ENCODE measurements around the gene CHCHD6.

DNA sequence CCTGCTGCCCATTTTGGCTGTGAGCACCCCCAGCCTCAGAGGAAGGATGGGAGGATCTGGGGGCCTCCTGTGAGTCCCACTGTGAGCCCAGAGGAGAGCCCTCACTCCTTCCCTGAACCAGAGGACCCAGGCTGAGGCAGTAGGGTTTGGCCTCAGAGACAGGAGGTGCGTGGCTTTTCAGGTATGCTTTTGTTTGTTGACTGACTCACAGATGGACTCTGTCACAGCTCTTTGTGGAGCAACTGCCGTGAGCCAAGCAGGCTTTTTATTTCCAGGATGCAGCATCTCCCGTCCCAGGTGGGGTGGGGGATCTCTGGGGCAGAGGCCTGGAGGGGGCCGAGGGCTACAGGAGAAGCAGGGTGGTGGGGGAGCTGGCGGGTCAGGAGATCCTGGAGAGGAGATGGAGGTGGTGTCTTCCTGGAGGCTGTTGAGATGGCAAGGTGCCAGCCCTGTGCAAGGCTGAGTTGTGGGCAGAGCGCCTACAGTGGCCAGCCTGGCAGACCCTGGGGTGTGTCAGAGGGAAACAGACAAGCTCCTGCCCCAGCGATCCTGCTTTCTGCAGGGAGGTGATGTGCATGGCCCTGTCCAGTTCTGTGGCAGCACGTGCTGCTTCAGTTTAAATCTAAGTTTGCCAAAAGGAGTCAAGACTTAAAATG lies 302.9 kb downstream of the CHCHD6 start:
- TF ChIP-seq FOXK2 (IDR thresholded peaks at IDR 0.05) (no peak), ELF4 (IDR thresholded peaks at IDR 0.05) (no peak), FOXM1 (IDR thresholded peaks at IDR 0.05; ENCODE audit: borderline replicate concordance) (no peak), ZNF384 (IDR thresholded peaks at IDR 0.05) (no peak), SUZ12 (IDR thresholded peaks at IDR 0.05) (no peak), TARDBP (IDR thresholded peaks at IDR 0.05) (no peak), NFRKB (IDR thresholded peaks at IDR 0.05) (no peak), BHLHE40 (IDR thresholded peaks at IDR 0.05; ENCODE audit: borderline replicate concordance) (no peak), ARNT (IDR thresholded peaks at IDR 0.05) (no peak), HDGF (IDR thresholded peaks at IDR 0.05; ENCODE audit: borderline replicate concordance) (no peak), L3MBTL2 (conservative IDR thresholded peaks at IDR 0.05) (no peak), SP1 (IDR thresholded peaks at IDR 0.05) (no peak), LEF1 (IDR thresholded peaks at IDR 0.05; ENCODE audit: borderline replicate concordance) (no peak)
- TF ChIP-seq, protein P1, sequence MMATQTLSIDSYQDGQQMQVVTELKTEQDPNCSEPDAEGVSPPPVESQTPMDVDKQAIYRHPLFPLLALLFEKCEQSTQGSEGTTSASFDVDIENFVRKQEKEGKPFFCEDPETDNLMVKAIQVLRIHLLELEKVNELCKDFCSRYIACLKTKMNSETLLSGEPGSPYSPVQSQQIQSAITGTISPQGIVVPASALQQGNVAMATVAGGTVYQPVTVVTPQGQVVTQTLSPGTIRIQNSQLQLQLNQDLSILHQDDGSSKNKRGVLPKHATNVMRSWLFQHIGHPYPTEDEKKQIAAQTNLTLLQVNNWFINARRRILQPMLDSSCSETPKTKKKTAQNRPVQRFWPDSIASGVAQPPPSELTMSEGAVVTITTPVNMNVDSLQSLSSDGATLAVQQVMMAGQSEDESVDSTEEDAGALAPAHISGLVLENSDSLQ (IDR thresholded peaks at IDR 0.05): no peak

Data from HEK293T (cell line).